Liver (tissue), 9 donors: Measurements from ENCODE around the gene UQCRC1. TPM values are rescaled to one million over a fixed set of nuclear protein-coding genes. Genes with fewer than 3 reads are reported as not detected.

Source experiments
- DNase-seq: peaks from one replicate; pipeline ENCODE4 v3.0.0-alpha.2; 2017; ENCODE audit warnings: low spot score
- H3K27ac ChIP-seq, 2 donors: one replicate each; pipeline ENCODE4 v1.7.0; 2013; ENCODE audit warnings: inconsistent platforms in 2 of 2, low read length in 2 of 2, control low read depth in 1 of 2, low read depth in 1 of 2, mild to moderate bottlenecking in 1 of 2
- H3K27me3 ChIP-seq, 4 donors: one replicate each; pipeline versions ENCODE4 v1.6.1 to v1.7.0; 2013; ENCODE audit warnings: low read length in 3 of 4, inconsistent platforms in 1 of 4, mild to moderate bottlenecking in 1 of 4, moderate library complexity in 1 of 4; ENCODE audit not compliant: control insufficient read depth in 4 of 4, insufficient read depth in 4 of 4
- H3K36me3 ChIP-seq, 4 donors: one replicate each; pipeline versions ENCODE4 v1.6.1 to v1.7.0; 2013; ENCODE audit warnings: low read length in 3 of 4, mild to moderate bottlenecking in 3 of 4, low read depth in 1 of 4, moderate library complexity in 1 of 4; ENCODE audit not compliant: control insufficient read depth in 4 of 4, insufficient read depth in 3 of 4
- H3K4me1 ChIP-seq, 4 donors: one replicate each; pipeline versions ENCODE4 v1.6.1 to v1.7.0; 2013; ENCODE audit warnings: low read length in 3 of 4, mild to moderate bottlenecking in 3 of 4, moderate library complexity in 1 of 4; ENCODE audit not compliant: control insufficient read depth in 4 of 4, insufficient read depth in 4 of 4
- H3K4me3 ChIP-seq, 3 donors: one replicate each; pipeline versions ENCODE4 v1.6.1 to v1.7.0; 2013; ENCODE audit warnings: low read length in 3 of 3, control low read depth in 1 of 3, low read depth in 1 of 3, mild to moderate bottlenecking in 1 of 3
- H3K9ac ChIP-seq, 2 donors: one replicate each; pipeline ENCODE4 v1.7.0; 2013; ENCODE audit warnings: low read length in 2 of 2, mild to moderate bottlenecking in 2 of 2, moderate library complexity in 2 of 2, control low read depth in 1 of 2, low read depth in 1 of 2
- H3K9me3 ChIP-seq, 4 donors: one replicate each; pipeline versions ENCODE4 v1.6.1 to v1.7.0; 2013; ENCODE audit warnings: low read length in 3 of 4; ENCODE audit not compliant: control insufficient read depth in 4 of 4
- EGR1 ChIP-seq, 2 donors: IDR thresholded peaks; 2 replicates each; pipeline ENCODE4 v1.6.1; 2016 to 2018; ENCODE audit warnings: antibody characterized with exemption in 2 of 2, low read depth in 2 of 2
- FOXA1 ChIP-seq: IDR thresholded peaks from 2 replicates; pipeline ENCODE4 v1.6.1; 2016; ENCODE audit warnings: antibody characterized with exemption
- FOXA2 ChIP-seq: IDR thresholded peaks from 2 replicates; pipeline ENCODE4 v1.6.1; 2016; ENCODE audit warnings: antibody characterized with exemption
- GABPA ChIP-seq, 2 donors: IDR thresholded peaks in 1 of 2; conservative IDR thresholded peaks in 1 of 2; 2 replicates each; pipeline ENCODE4 v1.6.1; 2016; ENCODE audit warnings: antibody characterized with exemption in 2 of 2, mild to moderate bottlenecking in 1 of 2, moderate library complexity in 1 of 2
- HNF4A ChIP-seq, 2 donors: conservative IDR thresholded peaks; 2 replicates each; pipeline ENCODE4 v1.6.1; 2016; ENCODE audit warnings: antibody characterized with exemption in 2 of 2, mild to moderate bottlenecking in 2 of 2
- HNF4G ChIP-seq: IDR thresholded peaks from 2 replicates; pipeline ENCODE4 v1.6.1; 2016; ENCODE audit warnings: antibody characterized with exemption
- NR2F2 ChIP-seq: IDR thresholded peaks from 2 replicates; pipeline ENCODE4 v1.6.1; 2016; ENCODE audit warnings: antibody characterized with exemption
- RAD21 ChIP-seq, 2 donors: IDR thresholded peaks; 2 replicates each; pipeline ENCODE4 v1.6.1; 2016; ENCODE audit warnings: antibody characterized with exemption in 2 of 2, mild to moderate bottlenecking in 2 of 2
- REST ChIP-seq: IDR thresholded peaks from 2 replicates; pipeline ENCODE4 v1.6.1; 2016; ENCODE audit warnings: antibody characterized with exemption, mild to moderate bottlenecking
- RXRA ChIP-seq, 2 donors: IDR thresholded peaks; 2 replicates each; pipeline ENCODE4 v1.6.1; 2017 to 2018; ENCODE audit warnings: antibody characterized with exemption in 2 of 2, mild to moderate bottlenecking in 1 of 2
- TAF1 ChIP-seq: conservative IDR thresholded peaks from 2 replicates; pipeline ENCODE4 v1.6.1; 2016; ENCODE audit warnings: antibody characterized with exemption, mild to moderate bottlenecking
- ZBTB33 ChIP-seq: IDR thresholded peaks from 2 replicates; pipeline ENCODE4 v1.6.1; 2016; ENCODE audit warnings: antibody characterized with exemption
- whole genome bisulfite sequencing: extraction: QIAGEN DNeasy Blood & Tissue Kit; methylation state at CpG from one replicate; pipeline ENCODE4 v1.1.7; 2013; 5-methylcytosine and 5-hydroxymethylcytosine counted together
- polyA plus RNA-seq, 2 donors: library from polyadenylated mRNA; stranded (reverse) in 1 of 2; unstranded in 1 of 2; fragments of 200-250 nt in 1 of 2; fragments of >200 nt in 1 of 2; fragmentation: Nextera tagmentation in 1 of 2; extraction: Ambion mirVana in 1 of 2; gene quantifications; one replicate each; pipeline versions ENCODE4 v1.2.1 to v1.2.3, GENCODE V29; 2013 to 2015
- total RNA-seq, 2 donors: library from RNA; depleted of rRNA; stranded (reverse); fragments of >200 nt; gene quantifications; one replicate each; pipeline ENCODE4 v1.2.3, GENCODE V29; 2014
- donor health status: healthy.
- donor health status: healthy.
- donor health status: healthy.
- donor health status: healthy.
- donor health status: healthy.

The UQCRC1 gene
- total and polyA plus RNA-seq, 4 donors: 153 to 373 (median 289) TPM

- DNase-seq: no peak
- H3K27me3 ChIP-seq: no peaks in the 10 kb centered on the region
- no peaks in the 10 kb centered on the region for H3K9me3 ChIP-seq
- peaks cover 0 to 4% (median 0%) of the 10 kb centered on the region in 4 donors for H3K4me1 ChIP-seq
- H3K9ac ChIP-seq: no peak overlapping the region
- no peak overlapping the region for H3K4me3 ChIP-seq
- 92% methylated on average over 22 of the region's 22 CpGs for WGBS
- no peak overlapping the region for H3K27ac ChIP-seq
- no peak for TF ChIP-seq FOXA2
- no peak for TF ChIP-seq EGR1 (IDR thresholded peaks at IDR 0.05; ENCODE audit: low read depth in 2 of 2)
- no peak for TF ChIP-seq REST
- no peak for TF ChIP-seq TAF1
- TF ChIP-seq HNF4A (conservative IDR thresholded peaks at IDR 0.05): no peak
- TF ChIP-seq HNF4G: no peak
- no peak for TF ChIP-seq GABPA (IDR thresholded peaks at IDR 0.05 in 1 of 2, conservative IDR thresholded peaks at IDR 0.05 in 1 of 2)
- no peak for TF ChIP-seq NR2F2
- no peak for TF ChIP-seq RAD21 (IDR thresholded peaks at IDR 0.05)
- no peak for TF ChIP-seq FOXA1
- TF ChIP-seq RXRA (IDR thresholded peaks at IDR 0.05): no peak
- H3K36me3 ChIP-seq: no peaks in the 10 kb centered on the region
These were observed 17.4 kb downstream of the UQCRC1 start for GRCh38 chr3:48591886-48592518.

- 92% methylated on average over 14 of the region's 14 CpGs for WGBS
- H3K36me3 ChIP-seq: no peaks in the 10 kb centered on the region
These were observed 18.0 kb downstream of the UQCRC1 start for GRCh38 chr3:48591436-48591835.

More at GRCh38 chr3:48591436-48591835, 18.0 kb downstream of the UQCRC1 start:
- Histone ChIP-seq H3K9me3 (no peaks in the 10 kb centered on the region), H3K4me1 (peaks cover 0 to 4% (median 0%) of the 10 kb centered on the region in 4 donors), H3K9ac (no peak overlapping the region), H3K4me3 (no peak overlapping the region), H3K27me3 (no peaks in the 10 kb centered on the region), H3K27ac (no peak overlapping the region)
- DNase-seq: no peak
- no peak for TF ChIP-seq ZBTB33
